ENCODE measurements around the gene NOBOX.

NOBOX gene

DNA sequence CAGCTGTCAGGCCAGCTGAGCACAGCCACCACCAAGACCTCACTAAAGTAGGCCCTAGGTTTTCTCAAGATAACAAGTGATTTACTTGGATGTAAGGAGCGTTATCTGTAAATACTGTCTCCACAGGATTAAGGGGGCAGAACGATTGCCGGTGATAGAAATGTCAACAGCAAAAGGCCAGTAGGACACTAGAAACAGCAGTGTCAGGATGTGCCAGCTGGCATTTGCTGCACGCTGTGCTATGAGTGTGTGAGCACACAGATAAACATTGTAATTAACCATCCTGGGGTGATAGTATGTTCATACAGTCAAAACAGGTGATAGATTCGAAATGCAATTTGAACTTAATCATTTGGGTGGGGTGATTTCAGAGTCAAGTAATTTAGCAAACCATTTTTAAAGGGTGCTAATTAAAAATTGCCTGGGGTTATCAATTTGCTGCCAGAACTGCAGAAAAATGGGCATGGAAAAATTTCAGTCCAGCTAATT, 36.3 kb upstream of the NOBOX start:
- H3K27me3 ChIP-seq (ENCODE audit: control insufficient read depth, low read length): no peaks in the 10 kb centered on the region
- no peaks in the 10 kb centered on the region for H4K20me1 ChIP-seq (ENCODE audit: control insufficient read depth, insufficient read depth, low read depth, low read length)
- TF ChIP-seq, protein P1, sequence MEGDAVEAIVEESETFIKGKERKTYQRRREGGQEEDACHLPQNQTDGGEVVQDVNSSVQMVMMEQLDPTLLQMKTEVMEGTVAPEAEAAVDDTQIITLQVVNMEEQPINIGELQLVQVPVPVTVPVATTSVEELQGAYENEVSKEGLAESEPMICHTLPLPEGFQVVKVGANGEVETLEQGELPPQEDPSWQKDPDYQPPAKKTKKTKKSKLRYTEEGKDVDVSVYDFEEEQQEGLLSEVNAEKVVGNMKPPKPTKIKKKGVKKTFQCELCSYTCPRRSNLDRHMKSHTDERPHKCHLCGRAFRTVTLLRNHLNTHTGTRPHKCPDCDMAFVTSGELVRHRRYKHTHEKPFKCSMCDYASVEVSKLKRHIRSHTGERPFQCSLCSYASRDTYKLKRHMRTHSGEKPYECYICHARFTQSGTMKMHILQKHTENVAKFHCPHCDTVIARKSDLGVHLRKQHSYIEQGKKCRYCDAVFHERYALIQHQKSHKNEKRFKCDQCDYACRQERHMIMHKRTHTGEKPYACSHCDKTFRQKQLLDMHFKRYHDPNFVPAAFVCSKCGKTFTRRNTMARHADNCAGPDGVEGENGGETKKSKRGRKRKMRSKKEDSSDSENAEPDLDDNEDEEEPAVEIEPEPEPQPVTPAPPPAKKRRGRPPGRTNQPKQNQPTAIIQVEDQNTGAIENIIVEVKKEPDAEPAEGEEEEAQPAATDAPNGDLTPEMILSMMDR (IDR thresholded peaks at IDR 0.05; ENCODE audit: low read depth, low read length, poor library complexity, severe bottlenecking): no peak
- TF ChIP-seq EZH2phosphoT487 (IDR thresholded peaks at IDR 0.05; ENCODE audit: borderline replicate concordance, low read length): no peak
- H3K4me1 ChIP-seq (ENCODE audit: control insufficient read depth, low read length): no peaks in the 10 kb centered on the region
- no peak overlapping the region for H3K4me3 ChIP-seq (ENCODE audit: low read length)
- no peaks in the 10 kb centered on the region for H3F3A ChIP-seq (ENCODE audit: control insufficient read depth, insufficient read depth)
- H3K9me3 ChIP-seq (ENCODE audit: control insufficient read depth, insufficient read depth, low read length): no peaks in the 10 kb centered on the region
- no peaks in the 10 kb centered on the region for H3K79me2 ChIP-seq (ENCODE audit: control insufficient read depth, low read length)
- H3K36me3 ChIP-seq (ENCODE audit: control insufficient read depth, low read length): no peaks in the 10 kb centered on the region
- no peaks in the 10 kb centered on the region for H3K9me2 ChIP-seq (replicated peaks; ENCODE audit: control insufficient read depth, low read length)
- no peak overlapping the region for H3K27ac ChIP-seq (ENCODE audit: low read depth, low read length)
- no peak overlapping the region for H3K4me2 ChIP-seq (ENCODE audit: low read length)

DNA sequence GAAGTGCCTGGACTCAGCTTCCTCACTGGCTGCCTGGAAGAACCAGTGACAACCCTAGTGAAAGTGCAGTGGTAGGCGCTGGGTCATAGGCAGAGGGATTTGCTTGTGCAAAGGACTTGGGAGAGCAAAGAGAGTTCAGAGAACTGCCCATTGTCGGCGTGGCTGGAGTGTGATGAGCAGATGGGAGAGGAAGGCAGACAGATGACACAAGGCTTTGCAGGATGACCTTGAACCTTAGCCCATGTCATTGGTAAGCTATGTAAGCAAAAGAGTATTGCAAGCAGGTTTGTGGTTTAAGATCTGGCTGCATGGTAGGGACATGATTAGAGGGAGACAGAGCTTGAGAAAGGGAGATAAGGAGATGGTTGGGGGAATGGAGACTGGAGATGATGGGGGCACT, 35.3 kb upstream of the NOBOX start:
- Histone ChIP-seq H3F3A (ENCODE audit: control insufficient read depth, insufficient read depth) (no peaks in the 10 kb centered on the region), H3K9me2 (replicated peaks; ENCODE audit: control insufficient read depth, low read length) (no peaks in the 10 kb centered on the region), H3K36me3 (ENCODE audit: control insufficient read depth, low read length) (no peaks in the 10 kb centered on the region), H3K4me2 (ENCODE audit: low read length) (no peak overlapping the region), H3K9me3 (ENCODE audit: control insufficient read depth, insufficient read depth, low read length) (no peaks in the 10 kb centered on the region), H3K27me3 (ENCODE audit: control insufficient read depth, low read length) (no peaks in the 10 kb centered on the region), H3K27ac (ENCODE audit: low read depth, low read length) (no peak overlapping the region), H3K79me2 (ENCODE audit: control insufficient read depth, low read length) (no peaks in the 10 kb centered on the region), H3K4me1 (ENCODE audit: control insufficient read depth, low read length) (no peaks in the 10 kb centered on the region), H3K4me3 (ENCODE audit: low read length) (no peak overlapping the region), H4K20me1 (ENCODE audit: control insufficient read depth, insufficient read depth, low read depth, low read length) (no peaks in the 10 kb centered on the region)
- TF ChIP-seq, protein P1 (IDR thresholded peaks at IDR 0.05; ENCODE audit: low read depth, low read length, poor library complexity, severe bottlenecking): no peak
- no peak for TF ChIP-seq EZH2phosphoT487 (IDR thresholded peaks at IDR 0.05; ENCODE audit: borderline replicate concordance, low read length)

DNA sequence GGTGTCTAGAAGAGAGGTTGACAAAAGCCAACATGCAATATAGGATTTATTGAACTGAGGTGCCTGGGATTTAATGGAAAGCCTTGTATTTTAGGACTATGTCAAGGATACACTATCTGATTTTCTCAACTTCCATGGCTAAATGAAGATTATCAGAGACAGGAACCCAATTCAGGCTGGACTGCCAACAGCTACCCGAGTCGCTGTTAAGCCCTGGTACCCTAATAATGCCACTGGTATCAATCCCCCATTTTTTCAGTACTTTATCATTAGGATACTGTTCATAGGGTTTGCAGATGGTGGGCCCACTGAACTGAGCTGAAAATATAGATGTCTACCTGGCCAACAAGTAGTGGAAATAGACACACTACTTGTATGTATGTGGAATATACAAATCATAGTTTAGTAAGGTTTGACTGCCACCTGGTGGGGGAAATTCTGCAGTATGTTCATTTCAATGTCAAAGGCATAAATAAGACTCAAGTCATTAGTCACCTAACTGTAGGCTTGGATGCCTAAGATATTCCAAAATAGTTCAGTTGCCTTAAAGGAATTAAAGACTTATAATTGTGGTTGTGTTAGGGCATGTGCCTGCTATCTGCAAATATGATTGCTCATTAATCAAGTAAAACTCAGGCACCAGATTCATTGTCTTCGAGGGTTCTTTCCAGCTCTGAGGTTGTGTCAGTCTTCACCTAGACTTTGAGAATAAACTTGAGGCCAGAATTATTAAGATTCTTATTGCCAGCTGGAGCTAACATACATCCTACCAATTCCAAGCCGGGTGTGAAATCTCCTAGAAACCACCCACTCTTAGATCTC, 34.1 kb upstream of the NOBOX start:
- Histone ChIP-seq H3K4me2 (ENCODE audit: low read length) (no peak overlapping the region), H3K4me3 (ENCODE audit: low read length) (no peak overlapping the region), H3K27ac (ENCODE audit: low read depth, low read length) (no peak overlapping the region), H3K9me2 (replicated peaks; ENCODE audit: control insufficient read depth, low read length) (no peaks in the 10 kb centered on the region), H3F3A (ENCODE audit: control insufficient read depth, insufficient read depth) (no peaks in the 10 kb centered on the region), H4K20me1 (ENCODE audit: control insufficient read depth, insufficient read depth, low read depth, low read length) (no peaks in the 10 kb centered on the region), H3K36me3 (ENCODE audit: control insufficient read depth, low read length) (no peaks in the 10 kb centered on the region), H3K9me3 (ENCODE audit: control insufficient read depth, insufficient read depth, low read length) (no peaks in the 10 kb centered on the region), H3K79me2 (ENCODE audit: control insufficient read depth, low read length) (no peaks in the 10 kb centered on the region), H3K4me1 (ENCODE audit: control insufficient read depth, low read length) (no peaks in the 10 kb centered on the region), H3K27me3 (ENCODE audit: control insufficient read depth, low read length) (no peaks in the 10 kb centered on the region)
- TF ChIP-seq EZH2phosphoT487 (IDR thresholded peaks at IDR 0.05; ENCODE audit: borderline replicate concordance, low read length): no peak
- TF ChIP-seq, protein P1 (IDR thresholded peaks at IDR 0.05; ENCODE audit: low read depth, low read length, poor library complexity, severe bottlenecking): peak; percentile 93

All from DOHH2 (cell line).